Subcutaneous abdominal adipose tissue (tissue), 5 donors: ENCODE measurements around the gene APOA1.
A peak's percentile ranks its signal among the peaks of the same experiment; 100 is the strongest.

Source experiments
- H3K27ac ChIP-seq: one replicate; pipeline ENCODE4 v1.7.0; 2013; ENCODE audit warnings: low read depth, mild to moderate bottlenecking, inconsistent platforms, low read length, moderate library complexity
- H3K27me3 ChIP-seq, 5 donors: one replicate each; pipeline ENCODE4 v1.7.0; 2013; ENCODE audit warnings: low read length in 5 of 5, inconsistent platforms in 1 of 5; ENCODE audit not compliant: control insufficient read depth in 5 of 5, insufficient read depth in 4 of 5
- H3K36me3 ChIP-seq, 5 donors: one replicate each; pipeline ENCODE4 v1.7.0; 2013; ENCODE audit warnings: low read length in 5 of 5; ENCODE audit not compliant: control insufficient read depth in 5 of 5, insufficient read depth in 5 of 5
- H3K4me1 ChIP-seq, 5 donors: one replicate each; pipeline ENCODE4 v1.7.0; 2013; ENCODE audit warnings: low read length in 5 of 5, mild to moderate bottlenecking in 3 of 5, moderate library complexity in 1 of 5; ENCODE audit not compliant: control insufficient read depth in 5 of 5, insufficient read depth in 5 of 5
- H3K4me3 ChIP-seq, 5 donors: one replicate each; pipeline ENCODE4 v1.7.0; 2013; ENCODE audit warnings: low read length in 5 of 5, low read depth in 1 of 5
- H3K9ac ChIP-seq, 5 donors: one replicate each; pipeline ENCODE4 v1.7.0; 2013; ENCODE audit warnings: low read length in 5 of 5, mild to moderate bottlenecking in 4 of 5, moderate library complexity in 3 of 5
- H3K9me3 ChIP-seq, 5 donors: one replicate each; pipeline ENCODE4 v1.7.0; 2013; ENCODE audit warnings: low read length in 5 of 5; ENCODE audit not compliant: control insufficient read depth in 5 of 5
- donor health status: healthy.
- donor health status: healthy.
- donor health status: healthy.
- donor health status: healthy.
- donor health status: healthy.

Gene APOA1

GRCh38 chr11:116871248-116871647, 33.8 kb upstream of the APOA1 start:
- H3K4me1 ChIP-seq, result peaks cover 4 to 39% (median 31%) of the 10 kb centered on the region in 5 donors

GRCh38 chr11:116870054-116870453, 32.6 kb upstream of the APOA1 start:
- H3K9me3 ChIP-seq, result no peaks in the 10 kb centered on the region
- no peak overlapping the region for H3K9ac ChIP-seq
- H3K36me3 ChIP-seq, result peaks cover 20 to 90% (median 56%) of the 10 kb centered on the region in 5 donors
- no peak overlapping the region for H3K4me3 ChIP-seq
- H3K27me3 ChIP-seq, result no peaks in the 10 kb centered on the region
- peaks cover 4 to 48% (median 39%) of the 10 kb centered on the region in 5 donors for H3K4me1 ChIP-seq
- H3K27ac ChIP-seq, result no peak overlapping the region

More at GRCh38 chr11:116871248-116871647, 33.8 kb upstream of the APOA1 start:
- H3K9ac ChIP-seq, result peak overlapping the region in 1 of 5 donors; percentile 27
- H3K27me3 ChIP-seq, result no peaks in the 10 kb centered on the region
- H3K4me3 ChIP-seq, result no peak overlapping the region
- peaks cover 20 to 93% (median 66%) of the 10 kb centered on the region in 5 donors for H3K36me3 ChIP-seq
- no peak overlapping the region for H3K27ac ChIP-seq
- H3K9me3 ChIP-seq, result no peaks in the 10 kb centered on the region

- Histone ChIP-seq H3K4me1 (peaks cover 4 to 47% (median 37%) of the 10 kb centered on the region in 5 donors), H3K9ac (no peak overlapping the region), H3K27me3 (no peaks in the 10 kb centered on the region), H3K4me3 (no peak overlapping the region), H3K36me3 (peaks cover 20 to 92% (median 55%) of the 10 kb centered on the region in 5 donors), H3K9me3 (no peaks in the 10 kb centered on the region), H3K27ac (no peak overlapping the region)
Measured at GRCh38 chr11:116869610-116870009, 32.2 kb upstream of the APOA1 start.

GRCh38 chr11:116868066-116868465, 30.6 kb upstream of the APOA1 start:
- Histone ChIP-seq H3K9ac (no peak overlapping the region), H3K4me1 (peaks cover 4 to 45% (median 32%) of the 10 kb centered on the region in 5 donors), H3K4me3 (no peak overlapping the region), H3K27ac (peak overlapping the region; percentile 76), H3K36me3 (peaks cover 20 to 92% (median 62%) of the 10 kb centered on the region in 5 donors), H3K27me3 (no peaks in the 10 kb centered on the region), H3K9me3 (no peaks in the 10 kb centered on the region)

GRCh38 chr11:116867619-116868018, 30.2 kb upstream of the APOA1 start:
- Histone ChIP-seq H3K27ac (peak overlapping the region; percentile 76), H3K9ac (no peak overlapping the region), H3K27me3 (no peaks in the 10 kb centered on the region), H3K36me3 (peaks cover 17 to 92% (median 59%) of the 10 kb centered on the region in 5 donors), H3K9me3 (no peaks in the 10 kb centered on the region), H3K4me3 (no peak overlapping the region), H3K4me1 (peaks cover 4 to 45% (median 32%) of the 10 kb centered on the region in 5 donors)

- Histone ChIP-seq H3K27ac (peak overlapping the region; percentile 76), H3K36me3 (peaks cover 15 to 92% (median 66%) of the 10 kb centered on the region in 5 donors), H3K4me1 (peaks cover 4 to 45% (median 32%) of the 10 kb centered on the region in 5 donors), H3K4me3 (no peak overlapping the region), H3K9ac (no peak overlapping the region), H3K27me3 (no peaks in the 10 kb centered on the region), H3K9me3 (no peaks in the 10 kb centered on the region)
Measured at GRCh38 chr11:116866804-116867455, 29.5 kb upstream of the APOA1 start.

GRCh38 chr11:116865696-116866095, 28.3 kb upstream of the APOA1 start:
- H3K9ac ChIP-seq, result peak overlapping the region in 1 of 5 donors; percentile 48
- H3K9me3 ChIP-seq, result no peaks in the 10 kb centered on the region
- H3K4me3 ChIP-seq, result no peak overlapping the region
- no peaks in the 10 kb centered on the region for H3K27me3 ChIP-seq
- H3K27ac ChIP-seq, result peak overlapping the region; percentile 76
- H3K4me1 ChIP-seq, result peaks cover 0 to 41% (median 28%) of the 10 kb centered on the region in 5 donors
- peaks cover 21 to 92% (median 68%) of the 10 kb centered on the region in 5 donors for H3K36me3 ChIP-seq

GRCh38 chr11:116864531-116864930, 27.1 kb upstream of the APOA1 start:
- peaks cover 18 to 86% (median 63%) of the 10 kb centered on the region in 5 donors for H3K36me3 ChIP-seq
- H3K27ac ChIP-seq, result no peak overlapping the region

GRCh38 chr11:116862951-116863350, 25.5 kb upstream of the APOA1 start:
- Histone ChIP-seq H3K4me1 (peaks cover 0 to 35% (median 22%) of the 10 kb centered on the region in 5 donors), H3K9ac (no peak overlapping the region), H3K36me3 (peaks cover 13 to 90% (median 70%) of the 10 kb centered on the region in 5 donors), H3K27ac (no peak overlapping the region), H3K9me3 (no peaks in the 10 kb centered on the region), H3K4me3 (no peak overlapping the region), H3K27me3 (no peaks in the 10 kb centered on the region)

More at GRCh38 chr11:116864531-116864930, 27.1 kb upstream of the APOA1 start:
- Histone ChIP-seq H3K4me1 (peaks cover 0 to 41% (median 28%) of the 10 kb centered on the region in 5 donors), H3K9me3 (no peaks in the 10 kb centered on the region), H3K9ac (no peak overlapping the region), H3K4me3 (no peak overlapping the region), H3K27me3 (no peaks in the 10 kb centered on the region)

GRCh38 chr11:116862185-116862584, 24.8 kb upstream of the APOA1 start:
- H3K9ac ChIP-seq, result no peak overlapping the region
- no peak overlapping the region for H3K4me3 ChIP-seq
- no peak overlapping the region for H3K27ac ChIP-seq
- peaks cover 13 to 90% (median 70%) of the 10 kb centered on the region in 5 donors for H3K36me3 ChIP-seq
- no peaks in the 10 kb centered on the region for H3K9me3 ChIP-seq
- no peaks in the 10 kb centered on the region for H3K27me3 ChIP-seq
- H3K4me1 ChIP-seq, result peaks cover 0 to 35% (median 15%) of the 10 kb centered on the region in 5 donors
